Breast epithelium (tissue), 4 donors: ENCODE data around the gene NNAT. TPM values are rescaled to one million over a fixed set of nuclear protein-coding genes. Genes with fewer than 3 reads are reported as not detected.

Experiments
- DNase-seq, 2 donors: peaks; one replicate each; pipeline ENCODE4 v3.0.0-alpha.2; 2019; ENCODE audit warnings: low spot score in 2 of 2
- H3K27ac ChIP-seq, 2 donors: fragments of 200-600 bp; sonication (generic) in 1 of 2; one replicate each; pipeline ENCODE4 v1.5.1; 2016 to 2019; ENCODE audit warnings: mild to moderate bottlenecking in 1 of 2
- H3K27me3 ChIP-seq, 2 donors: fragments of 200-600 bp; sonication (generic) in 1 of 2; one replicate each; pipeline versions ENCODE4 v1.5.1 to v1.6.0; 2017 to 2019; ENCODE audit warnings: control low read depth in 1 of 2, mild to moderate bottlenecking in 1 of 2
- H3K36me3 ChIP-seq: fragments of 200-600 bp; one replicate; pipeline ENCODE4 v1.5.1; 2019
- H3K4me1 ChIP-seq, 2 donors: fragments of 200-600 bp; sonication (generic); one replicate each; pipeline ENCODE4 v1.5.1; 2016 to 2019; ENCODE audit warnings: control low read depth in 1 of 2
- H3K4me3 ChIP-seq, 3 donors: fragments of 200-600 bp; sonication (generic); 1 replicate in 2 of 3; 2 replicates in 1 of 3; pipeline ENCODE4 v1.5.1; 2016 to 2019; ENCODE audit warnings: mild to moderate bottlenecking in 3 of 3, moderate library complexity in 2 of 3
- H3K9me3 ChIP-seq, 2 donors: fragments of 200-600 bp; sonication (generic) in 1 of 2; one replicate each; pipeline ENCODE4 v1.5.1; 2016 to 2019; ENCODE audit warnings: control low read depth in 1 of 2
- POLR2A ChIP-seq: fragments of 450-650 bp; IDR thresholded peaks from one replicate; pipeline ENCODE4 v1.6.1; 2016; ENCODE audit warnings: antibody characterized with exemption, mild to moderate bottlenecking, moderate library complexity
- POLR2AphosphoS5 ChIP-seq, 3 donors: sonication (generic); formaldehyde crosslinking; IDR thresholded peaks; one replicate each; pipeline ENCODE4 v1.6.1; 2017; ENCODE audit warnings: antibody characterized with exemption in 3 of 3
- intact Hi-C: fragments of 100-400 bp; cut with DNase I; formaldehyde crosslinking; loops from one replicate; pipeline ENCODE4 v1.15.1; 2023; ENCODE audit warnings: low total_unique reads
- total RNA-seq, 3 donors: library from RNA; depleted of rRNA; stranded (reverse); fragments of >200 nt; gene quantifications; one replicate each; pipeline ENCODE4 v1.1.0, GENCODE V29; 2016
- TF ChIP-seq, protein P1 (sequence below), 3 donors: fragments of 450-650 bp; IDR thresholded peaks; one replicate each; pipeline ENCODE4 v1.5.1; 2016 to 2017; ENCODE audit warnings: antibody characterized with exemption in 3 of 3, mild to moderate bottlenecking in 3 of 3, moderate library complexity in 3 of 3

Gene NNAT
- total RNA-seq, 3 donors from 2014 or later = 3.9 to 82.1 (median 9.7) TPM

DNA sequence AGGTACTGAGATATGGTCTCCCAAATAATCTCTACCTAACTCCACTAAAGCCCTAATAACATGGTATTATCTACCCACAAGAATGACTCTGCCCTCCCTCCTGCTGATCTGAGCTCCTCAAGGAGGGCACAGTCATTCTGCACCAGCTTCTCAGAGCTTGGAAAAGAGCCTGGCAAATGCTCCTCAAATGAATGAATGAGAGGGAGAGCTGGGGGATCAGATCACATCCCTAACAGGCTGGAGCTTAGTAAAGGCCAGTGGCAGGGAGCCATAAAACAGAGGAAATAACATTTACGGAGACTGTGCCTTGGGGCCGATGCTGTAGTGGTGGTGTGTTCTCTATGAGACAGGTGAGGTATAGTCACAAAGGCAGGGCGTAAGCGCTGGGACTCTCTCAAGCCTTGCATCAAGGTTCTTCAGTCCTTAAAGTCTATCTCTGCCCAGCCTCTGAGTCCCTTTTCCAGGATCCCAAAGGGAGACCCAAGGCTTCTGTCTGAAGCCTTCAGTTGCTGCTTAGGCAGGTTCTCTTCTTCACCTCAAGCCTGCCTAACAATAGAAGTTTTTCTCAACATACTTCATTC is 7.2 kb upstream of the NNAT start:
- no peaks in the 10 kb centered on the region for H3K4me1 ChIP-seq
- no peaks in the 10 kb centered on the region for H3K9me3 ChIP-seq
- intact Hi-C loops = loop anchor here (10.0 kb wide), 1 partner anchor 109 kb away; no protein-coding TSS in a partner anchor
- no peaks in the 10 kb centered on the region for H3K27me3 ChIP-seq
- DNase-seq = no peak
- no peak overlapping the region for H3K27ac ChIP-seq
- TF ChIP-seq POLR2A (no peak), POLR2AphosphoS5 (IDR thresholded peaks at IDR 0.05) (no peak)
- TF ChIP-seq, protein P1, sequence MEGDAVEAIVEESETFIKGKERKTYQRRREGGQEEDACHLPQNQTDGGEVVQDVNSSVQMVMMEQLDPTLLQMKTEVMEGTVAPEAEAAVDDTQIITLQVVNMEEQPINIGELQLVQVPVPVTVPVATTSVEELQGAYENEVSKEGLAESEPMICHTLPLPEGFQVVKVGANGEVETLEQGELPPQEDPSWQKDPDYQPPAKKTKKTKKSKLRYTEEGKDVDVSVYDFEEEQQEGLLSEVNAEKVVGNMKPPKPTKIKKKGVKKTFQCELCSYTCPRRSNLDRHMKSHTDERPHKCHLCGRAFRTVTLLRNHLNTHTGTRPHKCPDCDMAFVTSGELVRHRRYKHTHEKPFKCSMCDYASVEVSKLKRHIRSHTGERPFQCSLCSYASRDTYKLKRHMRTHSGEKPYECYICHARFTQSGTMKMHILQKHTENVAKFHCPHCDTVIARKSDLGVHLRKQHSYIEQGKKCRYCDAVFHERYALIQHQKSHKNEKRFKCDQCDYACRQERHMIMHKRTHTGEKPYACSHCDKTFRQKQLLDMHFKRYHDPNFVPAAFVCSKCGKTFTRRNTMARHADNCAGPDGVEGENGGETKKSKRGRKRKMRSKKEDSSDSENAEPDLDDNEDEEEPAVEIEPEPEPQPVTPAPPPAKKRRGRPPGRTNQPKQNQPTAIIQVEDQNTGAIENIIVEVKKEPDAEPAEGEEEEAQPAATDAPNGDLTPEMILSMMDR (IDR thresholded peaks at IDR 0.05) = no peak
- H3K4me3 ChIP-seq = no peak overlapping the region
- peaks cover 3% of the 10 kb centered on the region for H3K36me3 ChIP-seq

DNA sequence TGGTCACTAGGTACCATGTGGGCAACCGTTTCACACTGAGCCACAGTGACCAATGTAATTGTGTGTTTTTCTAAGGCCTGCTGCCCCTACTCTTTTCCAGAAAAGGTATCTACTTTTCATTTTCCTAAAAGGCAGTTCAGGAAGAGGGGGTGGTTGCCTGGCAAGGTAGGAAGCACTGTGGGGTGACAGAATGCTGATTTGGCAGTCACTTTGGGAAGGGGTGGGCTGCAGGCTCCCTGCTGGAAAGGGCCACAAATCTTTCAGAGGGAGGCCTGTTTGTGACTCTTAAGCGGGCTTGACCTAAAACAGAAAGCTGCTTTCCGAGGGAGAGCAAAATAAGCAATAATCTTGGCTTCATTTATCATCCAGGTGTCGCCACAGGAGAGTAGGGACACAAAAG is 5.2 kb upstream of the NNAT start:
- Histone ChIP-seq H3K4me1 (no peaks in the 10 kb centered on the region), H3K36me3 (peaks cover 3% of the 10 kb centered on the region), H3K27ac (no peak overlapping the region), H3K9me3 (no peaks in the 10 kb centered on the region), H3K4me3 (no peak overlapping the region), H3K27me3 (no peaks in the 10 kb centered on the region)
- TF ChIP-seq, protein P1 (IDR thresholded peaks at IDR 0.05) = no peak
- no peak for TF ChIP-seq POLR2AphosphoS5 (IDR thresholded peaks at IDR 0.05)
- no peak for TF ChIP-seq POLR2A
- intact Hi-C loops = loop anchor here (10.0 kb wide), 1 partner anchor 111 kb away; no protein-coding TSS in a partner anchor
- no peak for DNase-seq

- no peaks in the 10 kb centered on the region for H3K4me1 ChIP-seq
- no peaks in the 10 kb centered on the region for H3K27me3 ChIP-seq
- H3K27ac ChIP-seq = no peak overlapping the region
- H3K4me3 ChIP-seq = no peak overlapping the region
- TF ChIP-seq POLR2AphosphoS5 (IDR thresholded peaks at IDR 0.05) (no peak), POLR2A (no peak)
- TF ChIP-seq, protein P1 (IDR thresholded peaks at IDR 0.05) = no peak
- DNase-seq = no peak
- no peaks in the 10 kb centered on the region for H3K9me3 ChIP-seq
- H3K36me3 ChIP-seq = peaks cover 3% of the 10 kb centered on the region
- intact Hi-C loops = loop anchor here (10.0 kb wide), 1 partner anchor 112 kb away; no protein-coding TSS in a partner anchor
These were observed 4.0 kb upstream of the NNAT start for GRCh38 chr20:37516811-37517750.

GRCh38 chr20:37518059-37518458 is 3.0 kb upstream of the NNAT start:
- Histone ChIP-seq H3K27me3 (no peaks in the 10 kb centered on the region), H3K36me3 (peaks cover 3% of the 10 kb centered on the region), H3K9me3 (no peaks in the 10 kb centered on the region), H3K4me1 (no peaks in the 10 kb centered on the region), H3K4me3 (no peak overlapping the region), H3K27ac (no peak overlapping the region)
- DNase-seq = no peak
- intact Hi-C loops = loop anchor here (10.0 kb wide), 1 partner anchor 113 kb away; no protein-coding TSS in a partner anchor
- TF ChIP-seq POLR2A (no peak), POLR2AphosphoS5 (IDR thresholded peaks at IDR 0.05) (no peak)
- TF ChIP-seq, protein P1 (IDR thresholded peaks at IDR 0.05) = no peak
